ENCODE measurements around the gene GAREM1. TPM values are rescaled to one million over a fixed set of nuclear protein-coding genes. Genes with fewer than 3 reads are reported as not detected.

The GAREM1 gene
- total RNA-seq, 1 experiment from 2014 or later: 11.1 TPM

DNA sequence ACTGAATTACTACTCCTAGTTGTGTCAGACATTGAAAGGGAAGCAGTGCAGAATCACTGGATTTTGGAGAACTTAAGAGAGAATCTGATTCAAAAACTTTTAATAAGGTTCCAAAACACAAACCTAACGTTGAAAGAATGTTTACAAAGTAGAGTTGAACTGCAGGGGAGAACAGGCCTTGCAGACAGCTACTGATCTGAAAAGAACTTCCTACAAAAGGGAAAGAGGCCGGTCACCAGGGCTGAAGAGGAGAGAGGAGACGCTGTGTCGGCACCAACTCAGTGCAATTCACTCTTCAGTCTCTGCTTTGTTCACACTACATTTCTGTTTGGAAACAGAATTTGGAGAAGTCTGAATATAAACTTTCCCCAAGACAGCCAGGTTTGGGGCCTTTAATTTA, 124.0 kb downstream of the GAREM1 start:
- no peaks in the 10 kb centered on the region for H3K79me2 ChIP-seq (ENCODE audit: insufficient read depth, low read length)
- TF ChIP-seq ZNF274 (IDR thresholded peaks at IDR 0.05; ENCODE audit: low read depth, low read length) (no peak), POLR2AphosphoS5 (IDR thresholded peaks at IDR 0.05; ENCODE audit: low read depth, low read length) (no peak), SP1 (IDR thresholded peaks at IDR 0.05; ENCODE audit: low read depth) (no peak), CEBPB (IDR thresholded peaks at IDR 0.05; ENCODE audit: low read depth) (no peak), ELF1 (IDR thresholded peaks at IDR 0.05; ENCODE audit: borderline replicate concordance, low read depth) (no peak), YY1 (IDR thresholded peaks at IDR 0.05; ENCODE audit: extremely low read depth, insufficient replicate concordance, low read depth, low read length) (no peak)
- TF ChIP-seq, protein P1, sequence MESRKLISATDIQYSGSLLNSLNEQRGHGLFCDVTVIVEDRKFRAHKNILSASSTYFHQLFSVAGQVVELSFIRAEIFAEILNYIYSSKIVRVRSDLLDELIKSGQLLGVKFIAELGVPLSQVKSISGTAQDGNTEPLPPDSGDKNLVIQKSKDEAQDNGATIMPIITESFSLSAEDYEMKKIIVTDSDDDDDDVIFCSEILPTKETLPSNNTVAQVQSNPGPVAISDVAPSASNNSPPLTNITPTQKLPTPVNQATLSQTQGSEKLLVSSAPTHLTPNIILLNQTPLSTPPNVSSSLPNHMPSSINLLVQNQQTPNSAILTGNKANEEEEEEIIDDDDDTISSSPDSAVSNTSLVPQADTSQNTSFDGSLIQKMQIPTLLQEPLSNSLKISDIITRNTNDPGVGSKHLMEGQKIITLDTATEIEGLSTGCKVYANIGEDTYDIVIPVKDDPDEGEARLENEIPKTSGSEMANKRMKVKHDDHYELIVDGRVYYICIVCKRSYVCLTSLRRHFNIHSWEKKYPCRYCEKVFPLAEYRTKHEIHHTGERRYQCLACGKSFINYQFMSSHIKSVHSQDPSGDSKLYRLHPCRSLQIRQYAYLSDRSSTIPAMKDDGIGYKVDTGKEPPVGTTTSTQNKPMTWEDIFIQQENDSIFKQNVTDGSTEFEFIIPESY (IDR thresholded peaks at IDR 0.05; ENCODE audit: extremely low read depth, insufficient replicate concordance, low read length): no peak
- no TSS peak for BruUV-seq (replicated peaks)
- no peak overlapping the region for H3K9ac ChIP-seq (ENCODE audit: low read length)
- H3K27me3 ChIP-seq (ENCODE audit: insufficient read depth, low read length): no peaks in the 10 kb centered on the region
- RAD21 ChIA-PET (ENCODE audit: low non-redundant PET in 1 of 2, low total read pairs in 2 of 2, uncharacterized antibody in 2 of 2, unreplicated experiment in 2 of 2): no interaction called here
- H3K4me1 ChIP-seq (ENCODE audit: control insufficient read depth in 1 of 2, insufficient read depth in 2 of 2, low read length in 2 of 2): peaks cover 13 to 24% of the 10 kb centered on the region in 2 experiments
- no peaks in the 10 kb centered on the region for H3K9me3 ChIP-seq (ENCODE audit: control insufficient read depth in 1 of 2, insufficient read depth in 1 of 2, low read depth in 1 of 2, low read length in 2 of 2)
- no peaks in the 10 kb centered on the region for H4K20me1 ChIP-seq (ENCODE audit: insufficient read depth)
- no peak overlapping the region for H2AFZ ChIP-seq (ENCODE audit: low read depth, low read length, poor library complexity, severe bottlenecking)
- no peak overlapping the region for H3K4me3 ChIP-seq (replicated peaks in 1 of 2; ENCODE audit: low read depth in 1 of 2, low read length in 2 of 2)
- no peak overlapping the region for H3K27ac ChIP-seq (ENCODE audit: low read depth, low read length)
- CTCF ChIA-PET: no interaction called here
- POLR2A ChIA-PET: no interaction called here
- no peak for DNase-seq (ENCODE audit: low read depth, low spot score)
- intact Hi-C loops (cut with micrococcal nuclease): no loop called here
- H3K4me2 ChIP-seq (ENCODE audit: low read length): no peak overlapping the region
- H3K9me2 ChIP-seq (ENCODE audit: insufficient read depth): no peaks in the 10 kb centered on the region
- no peak for ATAC-seq
- no peaks in the 10 kb centered on the region for H3K36me3 ChIP-seq (ENCODE audit: control insufficient read depth in 1 of 2, insufficient read depth in 2 of 2, low read length in 2 of 2)

DNA sequence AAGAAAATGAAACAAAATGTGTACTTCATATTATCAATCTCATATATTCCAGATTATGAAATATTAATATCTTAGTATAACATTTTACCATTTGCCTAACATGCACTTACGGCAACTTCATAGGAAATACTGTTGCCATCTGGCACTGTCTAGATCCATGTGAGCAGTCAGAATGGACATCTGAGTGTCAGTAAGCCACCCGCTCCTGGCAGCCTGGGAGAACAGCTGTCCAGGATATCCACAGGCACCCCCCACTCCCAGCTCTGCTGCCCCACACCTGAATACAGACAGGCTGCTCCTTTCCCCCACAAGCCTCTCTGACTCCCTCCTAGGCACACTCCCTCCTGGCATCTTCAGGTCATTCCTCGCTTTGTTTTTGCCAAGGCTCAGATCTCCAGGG, 127.0 kb downstream of the GAREM1 start:
- no peaks in the 10 kb centered on the region for H3K4me1 ChIP-seq (ENCODE audit: control insufficient read depth in 1 of 2, insufficient read depth in 2 of 2, low read length in 2 of 2)
- TF ChIP-seq, protein P2, sequence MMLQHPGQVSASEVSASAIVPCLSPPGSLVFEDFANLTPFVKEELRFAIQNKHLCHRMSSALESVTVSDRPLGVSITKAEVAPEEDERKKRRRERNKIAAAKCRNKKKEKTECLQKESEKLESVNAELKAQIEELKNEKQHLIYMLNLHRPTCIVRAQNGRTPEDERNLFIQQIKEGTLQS (IDR thresholded peaks at IDR 0.05): no peak
- TF ChIP-seq ELF1 (IDR thresholded peaks at IDR 0.05; ENCODE audit: borderline replicate concordance, low read depth): no peak
- TF ChIP-seq YY1 (IDR thresholded peaks at IDR 0.05; ENCODE audit: extremely low read depth, insufficient replicate concordance, low read depth, low read length): no peak
- TF ChIP-seq JUND (IDR thresholded peaks at IDR 0.05): no peak
- TF ChIP-seq, protein P1 (IDR thresholded peaks at IDR 0.05; ENCODE audit: extremely low read depth, insufficient replicate concordance, low read length): no peak
- TF ChIP-seq ZNF274 (IDR thresholded peaks at IDR 0.05; ENCODE audit: low read depth, low read length): no peak
- no peak for TF ChIP-seq TCF7L2 (IDR thresholded peaks at IDR 0.05; ENCODE audit: borderline replicate concordance, extremely low read depth, insufficient read depth, insufficient read length)
- TF ChIP-seq, protein P3, sequence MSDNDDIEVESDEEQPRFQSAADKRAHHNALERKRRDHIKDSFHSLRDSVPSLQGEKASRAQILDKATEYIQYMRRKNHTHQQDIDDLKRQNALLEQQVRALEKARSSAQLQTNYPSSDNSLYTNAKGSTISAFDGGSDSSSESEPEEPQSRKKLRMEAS (IDR thresholded peaks at IDR 0.05): no peak
- TF ChIP-seq SIN3A (IDR thresholded peaks at IDR 0.05; ENCODE audit: low read depth): no peak
- no peak for TF ChIP-seq FOSL1 (IDR thresholded peaks at IDR 0.05; ENCODE audit: low read depth)
- no peak for TF ChIP-seq EGR1 (IDR thresholded peaks at IDR 0.05; ENCODE audit: low read depth)
- no peak for TF ChIP-seq CBX3 (IDR thresholded peaks at IDR 0.05; ENCODE audit: low read depth)
- TF ChIP-seq SRF (IDR thresholded peaks at IDR 0.05; ENCODE audit: low read depth): no peak
- no peak for TF ChIP-seq RAD21 (IDR thresholded peaks at IDR 0.05; ENCODE audit: low read depth)
- TF ChIP-seq POLR2AphosphoS5 (IDR thresholded peaks at IDR 0.05; ENCODE audit: low read depth, low read length): no peak

More for the DNA sequence above, 127.0 kb downstream of the GAREM1 start:
- ChIA-PET CTCF (no interaction called here), POLR2A (no interaction called here), RAD21 (ENCODE audit: low non-redundant PET in 1 of 2, low total read pairs in 2 of 2, uncharacterized antibody in 2 of 2, unreplicated experiment in 2 of 2) (no interaction called here)
- Histone ChIP-seq H2AFZ (ENCODE audit: low read depth, low read length, poor library complexity, severe bottlenecking) (no peak overlapping the region), H4K20me1 (ENCODE audit: insufficient read depth) (no peaks in the 10 kb centered on the region), H3K9me2 (ENCODE audit: insufficient read depth) (no peaks in the 10 kb centered on the region), H3K36me3 (ENCODE audit: control insufficient read depth in 1 of 2, insufficient read depth in 2 of 2, low read length in 2 of 2) (no peaks in the 10 kb centered on the region), H3K27me3 (ENCODE audit: insufficient read depth, low read length) (no peaks in the 10 kb centered on the region), H3K9me3 (ENCODE audit: control insufficient read depth in 1 of 2, insufficient read depth in 1 of 2, low read depth in 1 of 2, low read length in 2 of 2) (no peaks in the 10 kb centered on the region), H3K9ac (ENCODE audit: low read length) (no peak overlapping the region), H3K4me3 (replicated peaks in 1 of 2; ENCODE audit: low read depth in 1 of 2, low read length in 2 of 2) (no peak overlapping the region), H3K4me2 (ENCODE audit: low read length) (no peak overlapping the region), H3K27ac (ENCODE audit: low read depth, low read length) (no peak overlapping the region), H3K79me2 (ENCODE audit: insufficient read depth, low read length) (no peaks in the 10 kb centered on the region)
- no TSS peak for BruUV-seq (replicated peaks)
- DNase-seq (ENCODE audit: low read depth, low spot score): no peak
- intact Hi-C loops (cut with micrococcal nuclease): no loop called here
- ATAC-seq: no peak

Measured in HCT116 (cell line).